ENCODE data around the gene TUBA1B. TPM values are rescaled to one million over a fixed set of nuclear protein-coding genes. Genes with fewer than 3 reads are reported as not detected.

The TUBA1B gene
- total and polyA plus RNA-seq, 2 of the 13 experiments (the other 11 are each of a cell fraction or from before 2014, with no cell fraction given), result 1,275 to 1,353 TPM

DNA sequence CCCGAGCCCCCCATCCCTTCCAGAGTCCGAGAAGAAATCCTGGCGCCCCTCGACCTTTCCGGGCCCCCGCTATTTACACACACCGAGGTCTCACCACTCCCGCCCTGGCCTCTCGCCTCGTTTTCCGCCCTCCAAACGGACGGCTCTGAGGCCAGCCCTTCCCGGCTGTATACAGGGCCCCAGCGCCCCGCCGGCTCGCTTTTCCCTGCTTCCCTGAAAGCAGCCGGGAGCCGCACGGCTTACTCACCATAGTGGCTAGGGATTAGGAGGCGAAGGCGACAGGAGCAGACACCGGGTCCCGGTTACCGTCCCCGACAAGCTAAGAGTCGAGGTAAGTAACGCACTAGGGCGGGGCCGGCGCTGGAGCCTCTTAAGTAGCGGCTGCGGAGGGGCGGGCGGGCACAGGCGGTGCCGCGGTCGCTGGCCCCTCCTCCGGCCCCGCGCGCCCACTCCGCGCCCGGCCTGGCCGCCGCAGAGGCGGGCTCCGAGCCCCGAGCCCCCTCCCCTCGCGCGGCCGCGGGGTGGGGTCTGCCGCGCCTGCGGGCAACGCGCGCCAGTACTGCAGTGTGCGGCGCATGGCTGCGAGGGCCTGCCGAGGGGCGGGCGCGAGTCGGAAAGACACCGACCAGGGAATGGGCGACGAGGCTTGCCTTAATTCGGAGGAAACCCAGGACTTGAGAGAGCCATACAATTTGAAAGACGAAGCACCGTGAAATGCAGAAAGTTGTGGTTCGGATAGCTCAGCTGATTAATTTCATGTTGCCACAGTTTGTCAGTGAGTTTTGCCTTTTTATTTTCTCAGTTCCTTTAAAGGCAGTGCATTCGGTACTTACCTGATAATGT, at the start of gene TUBA1B (continued):
- 0 out of 2 replicates have a peak, but pooled peaks have one; percentile 5 for TF ChIP-seq NCOA2 (CRISPR knock-in tag; IDR thresholded peaks at IDR 0.05)
- TF ChIP-seq ZNF207 (IDR thresholded peaks at IDR 0.05; ENCODE audit: borderline replicate concordance), result no peak
- peak; percentile 99 for TF ChIP-seq POLR2AphosphoS5 (IDR thresholded peaks at IDR 0.05; ENCODE audit: low read depth, low read length)
- no peak for TF ChIP-seq ZBTB1 (CRISPR knock-in tag; IDR thresholded peaks at IDR 0.05; ENCODE audit: borderline replicate concordance)
- no peak for TF ChIP-seq FIP1L1 (IDR thresholded peaks at IDR 0.05; ENCODE audit: borderline replicate concordance, insufficient read depth, low read depth, low read length)
- TF ChIP-seq RBAK (CRISPR knock-in tag; IDR thresholded peaks at IDR 0.05), result no peak
- peak; percentile 9; the same call in 1 of the 2 replicates for TF ChIP-seq ZNF546 (CRISPR knock-in tag; conservative IDR thresholded peaks at IDR 0.05)
- TF ChIP-seq BORCS8-MEF2B (CRISPR knock-in tag; IDR thresholded peaks at IDR 0.05), result peak; percentile 88
- peak; percentile 2; the same call in 1 of the 2 replicates for TF ChIP-seq SAFB2 (CRISPR knock-in tag; IDR thresholded peaks at IDR 0.05; ENCODE audit: borderline replicate concordance, low read depth)
- no peak for TF ChIP-seq ZNF775 (CRISPR knock-in tag; IDR thresholded peaks at IDR 0.05; ENCODE audit: borderline replicate concordance)
- peak; percentile 76 for TF ChIP-seq ASH2L (IDR thresholded peaks at IDR 0.05; ENCODE audit: insufficient read length, low read depth, low read length)
- TF ChIP-seq, protein P1, sequence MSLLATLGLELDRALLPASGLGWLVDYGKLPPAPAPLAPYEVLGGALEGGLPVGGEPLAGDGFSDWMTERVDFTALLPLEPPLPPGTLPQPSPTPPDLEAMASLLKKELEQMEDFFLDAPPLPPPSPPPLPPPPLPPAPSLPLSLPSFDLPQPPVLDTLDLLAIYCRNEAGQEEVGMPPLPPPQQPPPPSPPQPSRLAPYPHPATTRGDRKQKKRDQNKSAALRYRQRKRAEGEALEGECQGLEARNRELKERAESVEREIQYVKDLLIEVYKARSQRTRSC (CRISPR knock-in tag; IDR thresholded peaks at IDR 0.05; ENCODE audit: low read depth), result no peak
- TF ChIP-seq, protein P2, sequence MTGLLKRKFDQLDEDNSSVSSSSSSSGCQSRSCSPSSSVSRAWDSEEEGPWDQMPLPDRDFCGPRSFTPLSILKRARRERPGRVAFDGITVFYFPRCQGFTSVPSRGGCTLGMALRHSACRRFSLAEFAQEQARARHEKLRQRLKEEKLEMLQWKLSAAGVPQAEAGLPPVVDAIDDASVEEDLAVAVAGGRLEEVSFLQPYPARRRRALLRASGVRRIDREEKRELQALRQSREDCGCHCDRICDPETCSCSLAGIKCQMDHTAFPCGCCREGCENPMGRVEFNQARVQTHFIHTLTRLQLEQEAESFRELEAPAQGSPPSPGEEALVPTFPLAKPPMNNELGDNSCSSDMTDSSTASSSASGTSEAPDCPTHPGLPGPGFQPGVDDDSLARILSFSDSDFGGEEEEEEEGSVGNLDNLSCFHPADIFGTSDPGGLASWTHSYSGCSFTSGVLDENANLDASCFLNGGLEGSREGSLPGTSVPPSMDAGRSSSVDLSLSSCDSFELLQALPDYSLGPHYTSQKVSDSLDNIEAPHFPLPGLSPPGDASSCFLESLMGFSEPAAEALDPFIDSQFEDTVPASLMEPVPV (CRISPR knock-in tag; IDR thresholded peaks at IDR 0.05), result no peak; the same call in 1 of the 2 replicates
- TF ChIP-seq ZNF383 (CRISPR knock-in tag; IDR thresholded peaks at IDR 0.05; ENCODE audit: borderline replicate concordance), result no peak
- TF ChIP-seq, protein P3, sequence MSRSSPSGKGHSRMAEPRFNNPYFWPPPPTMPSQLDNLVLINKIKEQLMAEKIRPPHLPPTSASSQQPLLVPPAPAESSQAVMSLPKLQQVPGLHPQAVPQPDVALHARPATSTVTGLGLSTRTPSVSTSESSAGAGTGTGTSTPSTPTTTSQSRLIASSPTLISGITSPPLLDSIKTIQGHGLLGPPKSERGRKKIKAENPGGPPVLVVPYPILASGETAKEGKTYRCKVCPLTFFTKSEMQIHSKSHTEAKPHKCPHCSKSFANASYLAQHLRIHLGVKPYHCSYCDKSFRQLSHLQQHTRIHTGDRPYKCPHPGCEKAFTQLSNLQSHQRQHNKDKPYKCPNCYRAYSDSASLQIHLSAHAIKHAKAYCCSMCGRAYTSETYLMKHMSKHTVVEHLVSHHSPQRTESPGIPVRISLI (CRISPR knock-in tag; IDR thresholded peaks at IDR 0.05; ENCODE audit: borderline replicate concordance), result no peak
- TF ChIP-seq, protein P4, sequence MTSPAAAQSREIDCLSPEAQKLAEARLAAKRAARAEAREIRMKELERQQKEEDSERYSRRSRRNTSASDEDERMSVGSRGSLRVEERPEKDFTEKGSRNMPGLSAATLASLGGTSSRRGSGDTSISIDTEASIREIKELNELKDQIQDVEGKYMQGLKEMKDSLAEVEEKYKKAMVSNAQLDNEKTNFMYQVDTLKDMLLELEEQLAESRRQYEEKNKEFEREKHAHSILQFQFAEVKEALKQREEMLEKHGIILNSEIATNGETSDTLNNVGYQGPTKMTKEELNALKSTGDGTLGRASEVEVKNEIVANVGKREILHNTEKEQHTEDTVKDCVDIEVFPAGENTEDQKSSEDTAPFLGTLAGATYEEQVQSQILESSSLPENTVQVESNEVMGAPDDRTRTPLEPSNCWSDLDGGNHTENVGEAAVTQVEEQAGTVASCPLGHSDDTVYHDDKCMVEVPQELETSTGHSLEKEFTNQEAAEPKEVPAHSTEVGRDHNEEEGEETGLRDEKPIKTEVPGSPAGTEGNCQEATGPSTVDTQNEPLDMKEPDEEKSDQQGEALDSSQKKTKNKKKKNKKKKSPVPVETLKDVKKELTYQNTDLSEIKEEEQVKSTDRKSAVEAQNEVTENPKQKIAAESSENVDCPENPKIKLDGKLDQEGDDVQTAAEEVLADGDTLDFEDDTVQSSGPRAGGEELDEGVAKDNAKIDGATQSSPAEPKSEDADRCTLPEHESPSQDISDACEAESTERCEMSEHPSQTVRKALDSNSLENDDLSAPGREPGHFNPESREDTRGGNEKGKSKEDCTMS (CRISPR knock-in tag; conservative IDR thresholded peaks at IDR 0.05), result no peak
- no peak for TF ChIP-seq ADNP (CRISPR knock-in tag; IDR thresholded peaks at IDR 0.05)
- no peak for TF ChIP-seq CBX2 (IDR thresholded peaks at IDR 0.05; ENCODE audit: low read depth, low read length)
- TF ChIP-seq CBX2 (CRISPR knock-in tag; IDR thresholded peaks at IDR 0.05; ENCODE audit: low read depth), result no peak
- TF ChIP-seq, protein P5, sequence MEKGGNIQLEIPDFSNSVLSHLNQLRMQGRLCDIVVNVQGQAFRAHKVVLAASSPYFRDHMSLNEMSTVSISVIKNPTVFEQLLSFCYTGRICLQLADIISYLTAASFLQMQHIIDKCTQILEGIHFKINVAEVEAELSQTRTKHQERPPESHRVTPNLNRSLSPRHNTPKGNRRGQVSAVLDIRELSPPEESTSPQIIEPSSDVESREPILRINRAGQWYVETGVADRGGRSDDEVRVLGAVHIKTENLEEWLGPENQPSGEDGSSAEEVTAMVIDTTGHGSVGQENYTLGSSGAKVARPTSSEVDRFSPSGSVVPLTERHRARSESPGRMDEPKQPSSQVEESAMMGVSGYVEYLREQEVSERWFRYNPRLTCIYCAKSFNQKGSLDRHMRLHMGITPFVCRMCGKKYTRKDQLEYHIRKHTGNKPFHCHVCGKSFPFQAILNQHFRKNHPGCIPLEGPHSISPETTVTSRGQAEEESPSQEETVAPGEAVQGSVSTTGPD (CRISPR knock-in tag; IDR thresholded peaks at IDR 0.05), result peak; percentile 24; the same call in 1 of the 2 replicates
